Heart left ventricle (tissue), 16 donors: ENCODE measurements around the gene FTO. TPM values are rescaled to one million over a fixed set of nuclear protein-coding genes. Genes with fewer than 3 reads are reported as not detected.

Source experiments
- ATAC-seq, 4 donors: fragments of 200-7000 bp; cut with Tn5 transposase; one replicate each; pipeline ENCODE4 v1.9.1; 2020 to 2022; ENCODE audit warnings: moderate library complexity in 4 of 4, mild to moderate bottlenecking in 3 of 4, moderate number of reproducible peaks in 1 of 4
- DNase-seq, 5 donors: peaks; one replicate each; pipeline ENCODE4 v3.0.0-alpha.2; 2020
- H3K27ac ChIP-seq, 12 donors: fragments of 200-600 bp; sonication (generic) in 4 of 12; one replicate each; pipeline versions ENCODE4 v1.5.0 to v1.8.0; 2016 to 2022; ENCODE audit warnings: mild to moderate bottlenecking in 2 of 12
- H3K27me3 ChIP-seq, 9 donors: fragments of 200-600 bp; sonication (generic) in 2 of 9; one replicate each; pipeline versions ENCODE4 v1.5.1 to v1.8.0; 2016 to 2022; ENCODE audit warnings: mild to moderate bottlenecking in 3 of 9
- H3K36me3 ChIP-seq, 9 donors: fragments of 200-600 bp; sonication (generic) in 2 of 9; one replicate each; pipeline versions ENCODE4 v1.5.0 to v1.8.0; 2018 to 2022; ENCODE audit warnings: mild to moderate bottlenecking in 2 of 9
- H3K4me1 ChIP-seq, 12 donors: fragments of 200-600 bp; sonication (generic) in 4 of 12; one replicate each; pipeline versions ENCODE4 v1.5.0 to v1.8.0; 2016 to 2022; ENCODE audit warnings: mild to moderate bottlenecking in 3 of 12
- H3K4me3 ChIP-seq, 12 donors: fragments of 200-600 bp; sonication (generic) in 4 of 12; one replicate each; pipeline versions ENCODE4 v1.5.0 to v1.8.0; 2017 to 2022; ENCODE audit warnings: mild to moderate bottlenecking in 9 of 12, moderate library complexity in 4 of 12
- H3K9me3 ChIP-seq, 12 donors: fragments of 200-600 bp; sonication (generic) in 4 of 12; one replicate each; pipeline versions ENCODE4 v1.5.0 to v1.8.0; 2016 to 2022; ENCODE audit warnings: mild to moderate bottlenecking in 1 of 12
- POLR2A ChIP-seq, 2 donors: fragments of 450-650 bp; IDR thresholded peaks; one replicate each; pipeline ENCODE4 v1.6.1; 2017; ENCODE audit warnings: antibody characterized with exemption in 2 of 2, mild to moderate bottlenecking in 2 of 2, moderate library complexity in 2 of 2
- WGBS, 4 donors: extraction: QIAGEN DNeasy Blood & Tissue Kit in 2 of 4; methylation state at CpG; one replicate each; pipeline versions ENCODE4 v1.1.5 to v1.1.7; 2013 to 2018; 5-methylcytosine and 5-hydroxymethylcytosine counted together
- intact Hi-C, 10 donors: fragments of 100-400 bp; cut with DNase I; formaldehyde crosslinking; loops; one replicate each; pipeline versions ENCODE4 v1.11.1 to v1.14.2; 2022
- polyA plus RNA-seq, 2 donors: library from polyadenylated mRNA; stranded (reverse); fragments of 200-250 nt; gene quantifications; one replicate each; pipeline ENCODE4 v1.2.3, GENCODE V29; 2013
- total RNA-seq, 9 donors: library from RNA; depleted of rRNA in 2 of 9; stranded (reverse); fragments of >200 nt in 2 of 9; fragmentation: NEBNext Ultra II Directional in 3 of 9; extraction: Animal tissue kit (Norgen Biotek cat#: 25700) in 3 of 9; gene quantifications; one replicate each; pipeline versions ENCODE4 v1.1.0 to v1.2.4, GENCODE V29; 2016 to 2023
- TF ChIP-seq, protein P1 (sequence below), 12 donors: fragments of 200-600 bp; sonication (generic) in 4 of 12; IDR thresholded peaks; one replicate each; pipeline versions ENCODE4 v1.5.0 to v1.8.0; 2018 to 2022; ENCODE audit warnings: antibody characterized with exemption in 12 of 12, mild to moderate bottlenecking in 5 of 12
- donor health status: ischemic (EF 13 %, LVEDD 7.1; RV severe dilation, severe dysfunction).
- donor health status: healthy with polysubstance abuse.
- donor health status: DM: no; HTN: yes; CAD: no.
- donor health status: DM: no; HTN: no; CAD: no.
- donor health status: ischemic (EF 25% LVEDD 6.9; RV normal size, moderate dysfunction).
- donor health status: ischemic (EF 25% LVEDD 5.7; RV mildly dilated, moderate dysfunction).
- donor health status: healthy.
- donor health status: DM: yes; HTN: yes; CAD: no.
- donor health status: ischemic (EF 35%, LVEDD 5.7; RV mildly dilated, moderate dysfunction).
- donor health status: nonischemic (EF 11% LVEDD 7.7; RV severe dilation, severe dysfunction).
- donor health status: DM: yes; HTN: yes; CAD: no.
- donor health status: PGD.
- donor health status: ischemic (EF 29% LVEDD 5.4; RV normal size, mild dysfunction).
- donor health status: nonischemic (EF 23%, LVEDD 6.1; RV moderate dilation, normal function).

The FTO gene
- total and polyA plus RNA-seq, 11 donors: 11.8 to 105 (median 86.8) TPM

DNA sequence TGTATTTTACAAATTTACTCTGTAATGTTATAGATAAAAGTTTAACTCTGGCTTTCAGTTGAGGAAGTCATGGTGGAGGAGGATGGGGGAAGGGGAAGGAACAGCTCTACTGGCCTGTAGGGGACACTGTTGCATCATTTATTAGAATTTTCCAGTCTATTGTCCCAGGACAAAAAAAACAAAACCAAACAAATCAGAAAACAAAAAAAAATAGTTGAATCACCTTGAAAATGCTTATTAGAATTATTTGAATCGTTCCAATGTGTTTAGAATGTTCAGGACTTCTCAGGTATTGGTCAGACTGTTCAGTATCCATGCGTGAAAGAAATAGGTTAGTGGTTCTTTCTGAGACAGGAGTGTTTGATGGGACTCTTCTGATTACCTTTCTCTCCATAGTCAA lies 242.0 kb downstream of the FTO start:
- DNase-seq (no peak), ATAC-seq (peak in 3 of 4 donors; percentile 60 to 76 (median 71))
- Histone ChIP-seq H3K27ac (no peak overlapping the region), H3K9me3 (no peaks in the 10 kb centered on the region), H3K27me3 (no peaks in the 10 kb centered on the region), H3K4me1 (peaks cover 0 to 8% (median 0%) of the 10 kb centered on the region in 12 donors), H3K36me3 (peaks cover 0 to 9% (median 0%) of the 10 kb centered on the region in 9 donors), H3K4me3 (no peak overlapping the region)
- WGBS, 4 donors: 63 to 65% (median 64%) methylated on average over 2 of the region's 2 CpGs
- TF ChIP-seq POLR2A (IDR thresholded peaks at IDR 0.05): no peak
- TF ChIP-seq, protein P1, sequence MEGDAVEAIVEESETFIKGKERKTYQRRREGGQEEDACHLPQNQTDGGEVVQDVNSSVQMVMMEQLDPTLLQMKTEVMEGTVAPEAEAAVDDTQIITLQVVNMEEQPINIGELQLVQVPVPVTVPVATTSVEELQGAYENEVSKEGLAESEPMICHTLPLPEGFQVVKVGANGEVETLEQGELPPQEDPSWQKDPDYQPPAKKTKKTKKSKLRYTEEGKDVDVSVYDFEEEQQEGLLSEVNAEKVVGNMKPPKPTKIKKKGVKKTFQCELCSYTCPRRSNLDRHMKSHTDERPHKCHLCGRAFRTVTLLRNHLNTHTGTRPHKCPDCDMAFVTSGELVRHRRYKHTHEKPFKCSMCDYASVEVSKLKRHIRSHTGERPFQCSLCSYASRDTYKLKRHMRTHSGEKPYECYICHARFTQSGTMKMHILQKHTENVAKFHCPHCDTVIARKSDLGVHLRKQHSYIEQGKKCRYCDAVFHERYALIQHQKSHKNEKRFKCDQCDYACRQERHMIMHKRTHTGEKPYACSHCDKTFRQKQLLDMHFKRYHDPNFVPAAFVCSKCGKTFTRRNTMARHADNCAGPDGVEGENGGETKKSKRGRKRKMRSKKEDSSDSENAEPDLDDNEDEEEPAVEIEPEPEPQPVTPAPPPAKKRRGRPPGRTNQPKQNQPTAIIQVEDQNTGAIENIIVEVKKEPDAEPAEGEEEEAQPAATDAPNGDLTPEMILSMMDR (IDR thresholded peaks at IDR 0.05): peak; percentile 51 to 78 (median 72)
- intact Hi-C loops: loop anchor here in 5 of 10 donors (5.0 to 10.0 kb wide), 8 partner anchors 246 to 1759 kb away; partner anchors contain the start of genes IRX5 (in 2 of the 5) and IRX3 (in 1 of the 5)

DNA sequence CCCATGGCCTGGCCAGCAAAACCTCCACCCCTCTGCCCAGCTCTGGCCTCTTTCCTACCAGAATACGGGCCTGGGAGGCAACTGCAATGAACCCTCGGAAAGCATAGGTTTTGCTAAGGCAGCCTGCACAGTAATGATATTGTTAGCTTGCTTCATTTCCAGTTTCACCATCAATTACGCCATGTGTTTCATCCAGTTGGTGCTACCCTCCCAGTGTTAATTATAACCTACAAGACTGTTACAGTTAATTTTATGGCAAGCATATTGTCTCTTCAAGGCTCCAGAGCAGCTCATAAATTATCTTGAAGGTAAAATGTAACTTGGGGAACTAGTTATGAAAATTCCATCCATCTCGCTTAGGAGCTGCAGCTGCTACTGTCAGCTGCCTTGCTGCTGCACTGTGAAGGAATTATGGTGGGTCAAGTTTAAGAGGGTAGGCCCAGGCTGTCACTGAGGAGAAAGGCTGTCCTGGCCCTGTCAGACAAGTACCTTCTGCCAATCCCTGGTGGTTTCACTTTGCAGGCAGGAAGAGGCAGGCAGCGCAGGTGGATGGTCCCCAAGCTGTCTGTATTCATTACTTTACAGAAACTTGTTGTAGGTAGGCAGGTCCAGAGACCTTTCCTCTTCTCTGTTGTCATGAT lies 242.9 kb downstream of the FTO start:
- TF ChIP-seq, protein P1 (IDR thresholded peaks at IDR 0.05): no peak
- no peak for TF ChIP-seq POLR2A (IDR thresholded peaks at IDR 0.05)
- Histone ChIP-seq H3K4me3 (no peak overlapping the region), H3K27me3 (no peaks in the 10 kb centered on the region), H3K27ac (no peak overlapping the region), H3K4me1 (peaks cover 0 to 9% (median under 1%) of the 10 kb centered on the region in 12 donors), H3K9me3 (no peaks in the 10 kb centered on the region), H3K36me3 (peaks cover 0 to 9% (median 0%) of the 10 kb centered on the region in 9 donors)
- ATAC-seq: no peak
- intact Hi-C loops: loop anchor here in 5 of 10 donors (5.0 to 10.0 kb wide), 8 partner anchors 245 to 1758 kb away; partner anchors contain the start of genes IRX5 (in 2 of the 5) and IRX3 (in 1 of the 5)
- WGBS, 4 donors: 92 to 97% (median 95%) methylated on average over 5 of the region's 5 CpGs
- DNase-seq: no peak

DNA sequence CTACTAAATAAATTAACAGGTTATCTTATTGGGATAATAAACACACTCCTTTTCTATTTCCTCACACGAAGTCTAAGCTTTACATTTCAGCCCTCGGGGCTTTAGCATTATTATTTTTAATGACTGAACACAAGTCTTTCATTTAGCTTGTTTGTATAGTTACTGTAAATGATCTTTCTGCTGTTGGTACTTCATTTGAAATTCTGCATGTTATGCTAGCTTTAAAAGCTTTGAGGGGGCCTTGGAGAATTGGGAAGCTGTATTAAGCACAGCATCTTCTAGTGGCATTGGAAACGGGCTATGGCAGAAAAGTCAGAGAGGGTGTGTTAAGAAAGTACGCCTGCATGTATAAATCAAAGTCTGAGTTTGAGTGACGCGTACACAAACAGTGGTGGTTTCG lies 243.7 kb downstream of the FTO start:
- no peak for DNase-seq
- 90 to 96% (median 96%) methylated on average over 7 of the region's 7 CpGs for WGBS, 4 donors
- no peak overlapping the region for H3K4me3 ChIP-seq
- no peak for TF ChIP-seq POLR2A (IDR thresholded peaks at IDR 0.05)
- TF ChIP-seq, protein P1 (IDR thresholded peaks at IDR 0.05): no peak
- peaks cover 0 to 13% (median 2%) of the 10 kb centered on the region in 12 donors for H3K4me1 ChIP-seq
- H3K27ac ChIP-seq: no peak overlapping the region
- H3K36me3 ChIP-seq: peaks cover 0 to 2% (median 0%) of the 10 kb centered on the region in 9 donors
- no peaks in the 10 kb centered on the region for H3K27me3 ChIP-seq
- no peak for ATAC-seq
- H3K9me3 ChIP-seq: no peaks in the 10 kb centered on the region
- intact Hi-C loops: loop anchor here in 5 of 10 donors (5.0 to 10.0 kb wide), 8 partner anchors 245 to 1757 kb away; partner anchors contain the start of genes IRX5 (in 2 of the 5) and IRX3 (in 1 of the 5)

DNA sequence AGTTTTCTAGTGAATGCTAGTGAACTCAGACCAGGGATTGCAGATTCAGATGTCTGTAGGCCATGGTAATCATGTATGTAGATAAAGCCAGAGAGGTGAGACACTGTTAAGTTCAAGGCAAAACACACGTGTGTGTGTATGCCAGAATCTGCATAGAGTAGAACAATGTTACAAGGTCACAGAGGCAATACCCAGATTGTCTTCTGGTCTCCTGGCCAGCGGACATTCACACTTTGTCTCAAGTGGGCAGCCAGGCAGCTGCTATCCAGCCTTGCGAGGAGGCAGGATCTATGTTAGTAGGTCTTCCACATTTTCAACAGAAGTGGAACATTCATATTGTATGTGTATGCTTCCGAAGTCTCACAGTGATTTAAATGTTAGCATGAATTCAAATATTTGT lies 244.4 kb downstream of the FTO start:
- Histone ChIP-seq H3K4me3 (no peak overlapping the region), H3K9me3 (no peaks in the 10 kb centered on the region), H3K27me3 (no peaks in the 10 kb centered on the region), H3K27ac (no peak overlapping the region), H3K4me1 (peaks cover 0 to 17% (median 2%) of the 10 kb centered on the region in 12 donors), H3K36me3 (no peaks in the 10 kb centered on the region)
- WGBS, 4 donors: 56 to 75% (median 64%) methylated on average over 4 of the region's 4 CpGs
- no peak for DNase-seq
- ATAC-seq: peak in 3 of 4 donors; percentile 22 to 42 (median 28)
- intact Hi-C loops: loop anchor here in 5 of 10 donors (5.0 to 10.0 kb wide), 8 partner anchors 244 to 1756 kb away; partner anchors contain the start of genes IRX5 (in 2 of the 5) and IRX3 (in 1 of the 5)
- TF ChIP-seq POLR2A (IDR thresholded peaks at IDR 0.05): no peak
- TF ChIP-seq, protein P1 (IDR thresholded peaks at IDR 0.05): no peak
